Activated naive CD4-positive, alpha-beta T cell treated with anti-CD3 and anti-CD28 coated beads, Interleukin-2, amount 50 U/mL, for 16 hours (primary cell): ENCODE results near the gene FIBCD1.

Experiments used
- DNase-seq: peaks from one replicate; pipeline ENCODE4 v3.0.0-alpha.2; 2020

FIBCD1 gene

GRCh38 chr9:130905125-130905901 is 33.7 kb downstream of the FIBCD1 start:
- DNase-seq: no peak

GRCh38 chr9:130904070-130905044 is 34.7 kb downstream of the FIBCD1 start:
- DNase-seq: no peak

GRCh38 chr9:130903194-130904069 is 35.6 kb downstream of the FIBCD1 start:
- no peak for DNase-seq

- no peak for DNase-seq
Observed at GRCh38 chr9:130902204-130903185, 36.6 kb downstream of the FIBCD1 start.

- DNase-seq: no peak
Observed at GRCh38 chr9:130901498-130902203, 37.4 kb downstream of the FIBCD1 start.

- DNase-seq: no peak
Observed at GRCh38 chr9:130900701-130901497, 38.1 kb downstream of the FIBCD1 start.

- no peak for DNase-seq
Observed at GRCh38 chr9:130899051-130899748, 39.8 kb downstream of the FIBCD1 start.

- no peak for DNase-seq
Observed at GRCh38 chr9:130898552-130898852, 40.5 kb downstream of the FIBCD1 start.

- no peak for DNase-seq
Observed at GRCh38 chr9:130897848-130898551, 41.0 kb downstream of the FIBCD1 start.

- DNase-seq: no peak
Observed at GRCh38 chr9:130897105-130897751, 41.8 kb downstream of the FIBCD1 start.

GRCh38 chr9:130896233-130897014 is 42.6 kb downstream of the FIBCD1 start, which contains the start of gene QRFP:
TSS of gene QRFP (minus strand) at chr9:130896812. CDS start at chr9:130893838, 2,974 bp downstream.
- DNase-seq: no peak

- DNase-seq: no peak
Observed at GRCh38 chr9:130895481-130896232, 43.4 kb downstream of the FIBCD1 start.

GRCh38 chr9:130895038-130895437 is 44.0 kb downstream of the FIBCD1 start:
- no peak for DNase-seq

- DNase-seq: no peak
Observed at GRCh38 chr9:130894546-130894945, 44.5 kb downstream of the FIBCD1 start.

- no peak for DNase-seq
Observed at GRCh38 chr9:130893341-130894101, 45.5 kb downstream of the FIBCD1 start.
